ENCODE data around the gene ARHGEF3. TPM values are rescaled to one million over a fixed set of nuclear protein-coding genes. Genes with fewer than 3 reads are reported as not detected.

Gene ARHGEF3
- total RNA-seq, 6 experiments from 2014 or later, result 1.0 to 2.9 (median 1.6) TPM

- intact Hi-C loops (cut with DNase I), result loop anchor here (5.0 to 10.0 kb wide), 2 partner anchors 100 to 182 kb away; no protein-coding TSS in a partner anchor
- Histone ChIP-seq H3K27me3 (no peaks in the 10 kb centered on the region), H3K27ac (no peak overlapping the region), H3K36me3 (no peaks in the 10 kb centered on the region), H3K4me1 (peaks cover 0 to 10% (median 1%) of the 10 kb centered on the region in 4 donors), H3K9me3 (no peaks in the 10 kb centered on the region), H3K4me3 (no peak overlapping the region)
- DNase-seq (no peak), ATAC-seq (no peak)
- TF ChIP-seq, protein P1, sequence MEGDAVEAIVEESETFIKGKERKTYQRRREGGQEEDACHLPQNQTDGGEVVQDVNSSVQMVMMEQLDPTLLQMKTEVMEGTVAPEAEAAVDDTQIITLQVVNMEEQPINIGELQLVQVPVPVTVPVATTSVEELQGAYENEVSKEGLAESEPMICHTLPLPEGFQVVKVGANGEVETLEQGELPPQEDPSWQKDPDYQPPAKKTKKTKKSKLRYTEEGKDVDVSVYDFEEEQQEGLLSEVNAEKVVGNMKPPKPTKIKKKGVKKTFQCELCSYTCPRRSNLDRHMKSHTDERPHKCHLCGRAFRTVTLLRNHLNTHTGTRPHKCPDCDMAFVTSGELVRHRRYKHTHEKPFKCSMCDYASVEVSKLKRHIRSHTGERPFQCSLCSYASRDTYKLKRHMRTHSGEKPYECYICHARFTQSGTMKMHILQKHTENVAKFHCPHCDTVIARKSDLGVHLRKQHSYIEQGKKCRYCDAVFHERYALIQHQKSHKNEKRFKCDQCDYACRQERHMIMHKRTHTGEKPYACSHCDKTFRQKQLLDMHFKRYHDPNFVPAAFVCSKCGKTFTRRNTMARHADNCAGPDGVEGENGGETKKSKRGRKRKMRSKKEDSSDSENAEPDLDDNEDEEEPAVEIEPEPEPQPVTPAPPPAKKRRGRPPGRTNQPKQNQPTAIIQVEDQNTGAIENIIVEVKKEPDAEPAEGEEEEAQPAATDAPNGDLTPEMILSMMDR (IDR thresholded peaks at IDR 0.05), result no peak
- no peak for TF ChIP-seq POLR2A (IDR thresholded peaks at IDR 0.05)
- 100% methylated on average over 1 of the region's 1 CpG for WGBS (ENCODE audit: insufficient coverage, low coverage, low lambda C conversion rate, missing lambda C conversion rate)
Observed at GRCh38 chr3:56802790-56803189, 1.0 kb upstream of the ARHGEF3 start.

DNA sequence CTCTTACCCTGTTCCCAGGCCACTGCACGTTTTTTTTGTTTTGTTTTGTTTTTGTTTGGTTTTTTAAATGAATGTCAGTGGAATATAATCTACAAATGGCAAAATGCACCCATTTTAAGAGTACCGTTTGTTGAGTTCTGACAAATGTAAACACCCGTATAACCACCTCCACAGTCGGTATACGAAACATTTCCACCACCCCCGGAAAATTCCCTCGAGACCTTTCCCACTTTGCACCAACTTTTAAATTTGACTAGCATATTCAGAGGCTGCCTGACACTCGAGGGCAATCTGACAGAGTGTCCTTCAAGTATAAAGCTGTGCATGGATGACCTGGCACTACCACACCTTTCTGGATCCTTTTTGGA lies 613 bp upstream of the ARHGEF3 start:
- intact Hi-C loops (cut with DNase I), result loop anchor here (5.0 to 10.0 kb wide), 2 partner anchors 100 to 182 kb away; no protein-coding TSS in a partner anchor
- ATAC-seq (no peak), DNase-seq (no peak)
- H3K9me3 ChIP-seq, result no peaks in the 10 kb centered on the region
- 23% methylated on average over 8 of the region's 8 CpGs for WGBS (ENCODE audit: insufficient coverage, low coverage, low lambda C conversion rate, missing lambda C conversion rate)
- no peak for TF ChIP-seq POLR2A (IDR thresholded peaks at IDR 0.05)
- TF ChIP-seq, protein P1 (IDR thresholded peaks at IDR 0.05), result no peak
- H3K27me3 ChIP-seq, result no peaks in the 10 kb centered on the region
- peaks cover 0 to 10% (median 1%) of the 10 kb centered on the region in 4 donors for H3K4me1 ChIP-seq
- H3K27ac ChIP-seq, result no peak overlapping the region
- no peaks in the 10 kb centered on the region for H3K36me3 ChIP-seq
- peak overlapping the region; percentile 54 to 67 (median 62) for H3K4me3 ChIP-seq

GRCh38 chr3:56800832-56801661 lies 702 bp downstream of the ARHGEF3 start:
- no peak for TF ChIP-seq POLR2A (IDR thresholded peaks at IDR 0.05)
- intact Hi-C loops (cut with DNase I), result loop anchor here (5.0 to 10.0 kb wide), 2 partner anchors 99 to 184 kb away; no protein-coding TSS in a partner anchor
- DNase-seq (no peak), ATAC-seq (peak in 2 of 4 donors; percentile 1)
- H3K27ac ChIP-seq, result peak overlapping the region in 2 of 3 donors; percentile 11 to 30
- H3K36me3 ChIP-seq, result no peaks in the 10 kb centered on the region
- peak overlapping the region; percentile 54 to 67 (median 62) for H3K4me3 ChIP-seq
- peaks cover 0 to 10% (median 1%) of the 10 kb centered on the region in 4 donors for H3K4me1 ChIP-seq
- H3K9me3 ChIP-seq, result no peaks in the 10 kb centered on the region
- H3K27me3 ChIP-seq, result no peaks in the 10 kb centered on the region
- 24% methylated on average over 14 of the region's 19 CpGs for WGBS (ENCODE audit: insufficient coverage, low coverage, low lambda C conversion rate, missing lambda C conversion rate)

DNA sequence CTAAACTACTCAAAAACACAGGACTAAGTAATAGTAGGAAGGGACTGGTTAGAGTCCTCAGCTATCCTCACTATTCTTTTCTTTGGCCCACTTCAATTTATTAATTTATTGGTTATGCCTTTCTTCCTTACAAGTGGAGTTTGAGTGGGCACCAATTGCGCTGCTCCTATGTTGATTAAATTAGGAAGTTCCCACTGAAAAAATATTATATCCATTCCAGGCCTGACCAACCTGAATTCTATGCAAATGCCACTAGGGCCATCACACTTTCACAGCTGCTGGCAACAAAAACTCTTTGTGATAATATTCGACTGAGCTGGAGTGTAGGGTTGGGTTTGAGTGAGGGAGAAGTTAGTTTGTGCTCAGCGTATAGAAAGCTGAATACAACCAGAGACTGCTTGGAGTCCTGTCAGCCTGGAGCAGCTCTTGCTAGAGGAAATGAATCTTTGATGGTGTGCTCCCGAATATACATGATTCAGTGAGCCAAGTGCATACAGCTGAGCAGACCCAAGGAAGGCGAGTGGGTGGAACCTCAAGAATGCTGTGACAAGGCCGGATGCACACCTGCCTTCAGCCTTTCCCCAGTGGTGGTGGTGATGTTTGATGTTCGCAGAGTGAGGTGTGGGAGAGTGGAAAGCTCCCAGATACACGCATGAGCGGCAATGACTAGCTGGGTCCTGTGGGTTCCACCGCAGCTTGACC lies 1.5 kb downstream of the ARHGEF3 start:
- Histone ChIP-seq H3K4me3 (peak overlapping the region; percentile 54 to 67 (median 62)), H3K4me1 (peaks cover 0 to 10% (median 1%) of the 10 kb centered on the region in 4 donors), H3K36me3 (no peaks in the 10 kb centered on the region), H3K27ac (no peak overlapping the region), H3K9me3 (no peaks in the 10 kb centered on the region), H3K27me3 (no peaks in the 10 kb centered on the region)
- DNase-seq, result no peak
- TF ChIP-seq POLR2A (IDR thresholded peaks at IDR 0.05), result no peak
- TF ChIP-seq, protein P1 (IDR thresholded peaks at IDR 0.05), result no peak
- ATAC-seq, result no peak
- intact Hi-C loops (cut with DNase I), result loop anchor here (5.0 to 10.0 kb wide), 2 partner anchors 98 to 185 kb away; no protein-coding TSS in a partner anchor
- 38% methylated on average over 4 of the region's 10 CpGs for WGBS (ENCODE audit: insufficient coverage, low coverage, low lambda C conversion rate, missing lambda C conversion rate)
